K562 (cell line): ENCODE data around the gene KNL1. TPM values are rescaled to one million over a fixed set of nuclear protein-coding genes. Genes with fewer than 3 reads are reported as not detected.

Experiments used
- ARID1B ChIP-seq: fragments of 450-650 bp; IDR thresholded peaks from 2 replicates; pipeline ENCODE4 v1.6.1; 2016; ENCODE audit warnings: antibody characterized with exemption, mild to moderate bottlenecking, inconsistent platforms
- BDP1 ChIP-seq: IDR thresholded peaks from 3 replicates; pipeline ENCODE4 v1.6.1; 2011; ENCODE audit not compliant: insufficient read length, insufficient read depth
- ESRRB ChIP-seq: fragments of 250-450 bp; sonication (Bioruptor Pico); IDR thresholded peaks from 2 replicates; pipeline ENCODE4 v1.5.0; 2020; ENCODE audit warnings: mild to moderate bottlenecking, moderate library complexity, borderline replicate concordance
- PHTF2 ChIP-seq: fragments of 250-450 bp; sonication (Bioruptor Pico); IDR thresholded peaks from 2 replicates; pipeline ENCODE4 v1.5.0; 2021; ENCODE audit warnings: mild to moderate bottlenecking
- RB1 ChIP-seq: fragments of 450-650 bp; IDR thresholded peaks from 2 replicates; pipeline ENCODE4 v1.6.1; 2017; ENCODE audit warnings: low read depth, mild to moderate bottlenecking
- SMAD1 ChIP-seq: fragments of 150-350 bp; IDR thresholded peaks from 2 replicates; pipeline ENCODE4 v1.6.1; 2014; ENCODE audit warnings: low read length, low read depth; ENCODE audit not compliant: partially characterized antibody
- SP2 ChIP-seq: IDR thresholded peaks from 2 replicates; pipeline ENCODE4 v1.6.1; 2011; ENCODE audit warnings: mild to moderate bottlenecking, low read depth, low read length, moderate library complexity; ENCODE audit not compliant: poor library complexity, severe bottlenecking; ENCODE audit errors: extremely low read depth
- TCFL5 ChIP-seq: fragments of 250-450 bp; sonication (Bioruptor Pico); conservative IDR thresholded peaks from 2 replicates; pipeline ENCODE4 v1.6.1; 2021; ENCODE audit warnings: mild to moderate bottlenecking, moderate library complexity, matching md5 sums
- TRIM28 ChIP-seq: fragments of 450-650 bp; IDR thresholded peaks from 2 replicates; pipeline ENCODE4 v1.6.1; 2017
- ZNF184 ChIP-seq: sonication (generic); formaldehyde crosslinking; IDR thresholded peaks from 2 replicates; pipeline ENCODE4 v1.5.0; 2020; ENCODE audit warnings: missing genetic modification reagents
- ZNF644 ChIP-seq: fragments of 200-800 bp; sonication (Bioruptor generic); IDR thresholded peaks from 2 replicates; pipeline ENCODE4 v1.6.1; 2016; ENCODE audit warnings: low read depth, missing genetic modification characterization, missing compliant biosample characterization
- polyA plus RNA-seq, 8 experiments: library from polyadenylated mRNA; depleted of rRNA in 4 of 8; stranded (reverse) in 5 of 8; unstranded in 3 of 8; fragments of >200 nt; fragmentation: Nextera tagmentation in 2 of 8; fragmentation: Illumina TruSeq in 1 of 8; extraction: Ambion mirVana in 2 of 8; extraction: Trizol in 1 of 8; gene quantifications; 2 replicates each; pipeline versions ENCODE4 v1.2.1 to v1.2.3, GENCODE V29; 2011 to 2014; ENCODE audit warnings: inconsistent platforms in 1 of 8, missing spikeins in 1 of 8
- total RNA-seq, 7 experiments: library from RNA; depleted of rRNA in 6 of 7; stranded (reverse); fragments of >200 nt in 6 of 7; fragmentation: Illumina TruSeq in 2 of 7; extraction: Trizol in 2 of 7; gene quantifications; 2 replicates each; pipeline versions ENCODE4 v1.2.1 to v1.2.3, GENCODE V29; 2011 to 2021; ENCODE audit warnings: low replicate concordance in 1 of 7
- TF ChIP-seq, protein P1 (sequence below): fragments of 250-450 bp; sonication (Bioruptor Pico); IDR thresholded peaks from 2 replicates; pipeline ENCODE4 v1.8.0; 2022; ENCODE audit warnings: inconsistent platforms, mild to moderate bottlenecking, moderate library complexity, borderline replicate concordance
- TF ChIP-seq, protein P2 (sequence below), 2 experiments: fragments of 450-650 bp in 1 of 2; IDR thresholded peaks; 2 replicates each; pipeline ENCODE4 v1.6.1; 2011 to 2017; ENCODE audit warnings: low read depth in 2 of 2, antibody characterized with exemption in 1 of 2, borderline replicate concordance in 1 of 2, low read length in 1 of 2, mild to moderate bottlenecking in 1 of 2, mixed read lengths in 1 of 2; ENCODE audit not compliant: control insufficient read depth in 1 of 2
- TF ChIP-seq, protein P3 (sequence below): fragments of 450-650 bp; formaldehyde crosslinking; IDR thresholded peaks from 2 replicates; pipeline ENCODE4 v1.4.0; 2020; ENCODE audit warnings: mild to moderate bottlenecking, moderate library complexity
- TF ChIP-seq, protein P4 (sequence below): fragments of 450-650 bp; formaldehyde crosslinking; IDR thresholded peaks from 2 replicates; pipeline ENCODE4 v1.4.0; 2020; ENCODE audit warnings: mild to moderate bottlenecking, mixed read lengths

The KNL1 gene
- total and polyA plus RNA-seq, 9 of the 15 experiments (the other 6 are each of a cell fraction or from before 2014, with no cell fraction given) = 14.5 to 65.4 (median 34.6) TPM

GRCh38 chr15:40694688-40695468 is 100.8 kb downstream of the KNL1 start, which contains the start of gene RAD51 (continued):
- TF ChIP-seq, protein P1, sequence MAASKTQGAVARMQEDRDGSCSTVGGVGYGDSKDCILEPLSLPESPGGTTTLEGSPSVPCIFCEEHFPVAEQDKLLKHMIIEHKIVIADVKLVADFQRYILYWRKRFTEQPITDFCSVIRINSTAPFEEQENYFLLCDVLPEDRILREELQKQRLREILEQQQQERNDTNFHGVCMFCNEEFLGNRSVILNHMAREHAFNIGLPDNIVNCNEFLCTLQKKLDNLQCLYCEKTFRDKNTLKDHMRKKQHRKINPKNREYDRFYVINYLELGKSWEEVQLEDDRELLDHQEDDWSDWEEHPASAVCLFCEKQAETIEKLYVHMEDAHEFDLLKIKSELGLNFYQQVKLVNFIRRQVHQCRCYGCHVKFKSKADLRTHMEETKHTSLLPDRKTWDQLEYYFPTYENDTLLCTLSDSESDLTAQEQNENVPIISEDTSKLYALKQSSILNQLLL (CRISPR knock-in tag) = no peak
- TF ChIP-seq BDP1 (no peak), PHTF2 (no peak), TRIM28 (no peak), SMAD1 (peak; percentile 45), ZNF644 (no peak), ZNF184 (no peak), ESRRB (CRISPR knock-in tag) (no peak), TCFL5 (no peak), RB1 (no peak; the same call in 1 of the 2 replicates), SP2 (no peak), ARID1B (peak; percentile 34; the same call in 1 of the 2 replicates)
- TF ChIP-seq, protein P2, sequence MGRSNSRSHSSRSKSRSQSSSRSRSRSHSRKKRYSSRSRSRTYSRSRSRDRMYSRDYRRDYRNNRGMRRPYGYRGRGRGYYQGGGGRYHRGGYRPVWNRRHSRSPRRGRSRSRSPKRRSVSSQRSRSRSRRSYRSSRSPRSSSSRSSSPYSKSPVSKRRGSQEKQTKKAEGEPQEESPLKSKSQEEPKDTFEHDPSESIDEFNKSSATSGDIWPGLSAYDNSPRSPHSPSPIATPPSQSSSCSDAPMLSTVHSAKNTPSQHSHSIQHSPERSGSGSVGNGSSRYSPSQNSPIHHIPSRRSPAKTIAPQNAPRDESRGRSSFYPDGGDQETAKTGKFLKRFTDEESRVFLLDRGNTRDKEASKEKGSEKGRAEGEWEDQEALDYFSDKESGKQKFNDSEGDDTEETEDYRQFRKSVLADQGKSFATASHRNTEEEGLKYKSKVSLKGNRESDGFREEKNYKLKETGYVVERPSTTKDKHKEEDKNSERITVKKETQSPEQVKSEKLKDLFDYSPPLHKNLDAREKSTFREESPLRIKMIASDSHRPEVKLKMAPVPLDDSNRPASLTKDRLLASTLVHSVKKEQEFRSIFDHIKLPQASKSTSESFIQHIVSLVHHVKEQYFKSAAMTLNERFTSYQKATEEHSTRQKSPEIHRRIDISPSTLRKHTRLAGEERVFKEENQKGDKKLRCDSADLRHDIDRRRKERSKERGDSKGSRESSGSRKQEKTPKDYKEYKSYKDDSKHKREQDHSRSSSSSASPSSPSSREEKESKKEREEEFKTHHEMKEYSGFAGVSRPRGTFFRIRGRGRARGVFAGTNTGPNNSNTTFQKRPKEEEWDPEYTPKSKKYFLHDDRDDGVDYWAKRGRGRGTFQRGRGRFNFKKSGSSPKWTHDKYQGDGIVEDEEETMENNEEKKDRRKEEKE (IDR thresholded peaks at IDR 0.05; ENCODE audit: borderline replicate concordance in 1 of 2, control insufficient read depth in 1 of 2, low read depth in 2 of 2, low read length in 1 of 2) = no peak
- TF ChIP-seq, protein P3, sequence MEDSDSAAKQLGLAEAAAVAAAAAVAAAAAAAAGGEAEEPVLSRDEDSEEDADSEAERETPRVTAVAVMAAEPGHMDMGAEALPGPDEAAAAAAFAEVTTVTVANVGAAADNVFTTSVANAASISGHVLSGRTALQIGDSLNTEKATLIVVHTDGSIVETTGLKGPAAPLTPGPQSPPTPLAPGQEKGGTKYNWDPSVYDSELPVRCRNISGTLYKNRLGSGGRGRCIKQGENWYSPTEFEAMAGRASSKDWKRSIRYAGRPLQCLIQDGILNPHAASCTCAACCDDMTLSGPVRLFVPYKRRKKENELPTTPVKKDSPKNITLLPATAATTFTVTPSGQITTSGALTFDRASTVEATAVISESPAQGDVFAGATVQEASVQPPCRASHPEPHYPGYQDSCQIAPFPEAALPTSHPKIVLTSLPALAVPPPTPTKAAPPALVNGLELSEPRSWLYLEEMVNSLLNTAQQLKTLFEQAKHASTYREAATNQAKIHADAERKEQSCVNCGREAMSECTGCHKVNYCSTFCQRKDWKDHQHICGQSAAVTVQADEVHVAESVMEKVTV (CRISPR knock-in tag) = no peak
- TF ChIP-seq, protein P4, sequence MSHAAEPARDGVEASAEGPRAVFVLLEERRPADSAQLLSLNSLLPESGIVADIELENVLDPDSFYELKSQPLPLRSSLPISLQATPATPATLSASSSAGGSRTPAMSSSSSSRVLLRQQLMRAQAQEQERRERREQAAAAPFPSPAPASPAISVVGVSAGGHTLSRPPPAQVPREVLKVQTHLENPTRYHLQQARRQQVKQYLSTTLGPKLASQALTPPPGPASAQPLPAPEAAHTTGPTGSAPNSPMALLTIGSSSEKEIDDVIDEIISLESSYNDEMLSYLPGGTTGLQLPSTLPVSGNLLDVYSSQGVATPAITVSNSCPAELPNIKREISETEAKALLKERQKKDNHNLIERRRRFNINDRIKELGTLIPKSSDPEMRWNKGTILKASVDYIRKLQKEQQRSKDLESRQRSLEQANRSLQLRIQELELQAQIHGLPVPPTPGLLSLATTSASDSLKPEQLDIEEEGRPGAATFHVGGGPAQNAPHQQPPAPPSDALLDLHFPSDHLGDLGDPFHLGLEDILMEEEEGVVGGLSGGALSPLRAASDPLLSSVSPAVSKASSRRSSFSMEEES (CRISPR knock-in tag) = no peak
